Measurements from ENCODE around the gene PKN1.
A peak's percentile ranks its signal among the peaks of the same experiment; 100 is the strongest.
"Not testable (repeated sequence)": the region's sequence is repeated elsewhere in the genome, so short reads cannot be mapped to it uniquely, and the experiment has no call there.

Gene PKN1

GRCh38 chr19:14433554-14434501 is 722 bp downstream of the PKN1 start:
- peak; percentile 42 to 57 (median 54) for DNase-seq

GRCh38 chr19:14434543-14435319 is 1.6 kb downstream of the PKN1 start:
- no peak for DNase-seq

GRCh38 chr19:14435320-14436050 is 2.4 kb downstream of the PKN1 start:
- no peak for DNase-seq

GRCh38 chr19:14437578-14438140 is 4.6 kb downstream of the PKN1 start:
- no peak for DNase-seq

- no peak for DNase-seq
Observed at GRCh38 chr19:14439014-14439413, 5.9 kb downstream of the PKN1 start.

- peak; percentile 53 to 74 (median 67) for DNase-seq
Observed at GRCh38 chr19:14440049-14440448, 6.9 kb downstream of the PKN1 start.

GRCh38 chr19:14441041-14441938 is 8.2 kb downstream of the PKN1 start:
- no peak for DNase-seq

GRCh38 chr19:14442891-14443631 is 10.0 kb downstream of the PKN1 start:
- no peak for DNase-seq

- DNase-seq: no peak
Observed at GRCh38 chr19:14443632-14444216, 10.6 kb downstream of the PKN1 start.

- DNase-seq: no peak
Observed at GRCh38 chr19:14446336-14447036, 13.4 kb downstream of the PKN1 start.

GRCh38 chr19:14449321-14449720 is 16.2 kb downstream of the PKN1 start:
- no peak for DNase-seq

GRCh38 chr19:14450168-14450874 is 17.2 kb downstream of the PKN1 start:
- peak; percentile 22 to 67 (median 46) for DNase-seq

GRCh38 chr19:14450876-14451275 is 17.8 kb downstream of the PKN1 start:
- no peak for DNase-seq

GRCh38 chr19:14452303-14452702 is 19.2 kb downstream of the PKN1 start:
- DNase-seq: not testable (repeated sequence)

GRCh38 chr19:14459703-14460102 is 26.6 kb downstream of the PKN1 start:
- no peak for DNase-seq

GRCh38 chr19:14460935-14461334 is 27.8 kb downstream of the PKN1 start:
- no peak for DNase-seq

- not testable (repeated sequence) for DNase-seq
Observed at GRCh38 chr19:14462401-14462800, 29.3 kb downstream of the PKN1 start.

GRCh38 chr19:14463747-14464146 is 30.6 kb downstream of the PKN1 start:
- no peak for DNase-seq

GRCh38 chr19:14467391-14467790 is 34.3 kb downstream of the PKN1 start:
- DNase-seq: no peak
